Tibial nerve (tissue), 4 donors: ENCODE measurements around the gene WDR53. TPM values are rescaled to one million over a fixed set of nuclear protein-coding genes. Genes with fewer than 3 reads are reported as not detected.

Source experiments
- DNase-seq, 2 donors: peaks; one replicate each; pipeline ENCODE4 v3.0.0-alpha.2; 2019; ENCODE audit warnings: low spot score in 2 of 2
- H3K27ac ChIP-seq, 4 donors: fragments of 200-600 bp; sonication (generic) in 3 of 4; one replicate each; pipeline ENCODE4 v1.5.1; 2017 to 2019; ENCODE audit warnings: mild to moderate bottlenecking in 1 of 4
- H3K27me3 ChIP-seq, 2 donors: fragments of 200-600 bp; sonication (generic) in 1 of 2; one replicate each; pipeline versions ENCODE4 v1.5.1 to v1.6.0; 2017 to 2019
- H3K36me3 ChIP-seq, 3 donors: fragments of 200-600 bp; sonication (generic); one replicate each; pipeline ENCODE4 v1.5.1; 2018 to 2019
- H3K4me1 ChIP-seq, 4 donors: fragments of 200-600 bp; sonication (generic) in 3 of 4; one replicate each; pipeline ENCODE4 v1.5.1; 2017 to 2019
- H3K4me3 ChIP-seq, 4 donors: fragments of 200-600 bp; sonication (generic) in 3 of 4; one replicate each; pipeline ENCODE4 v1.5.1; 2017 to 2019; ENCODE audit warnings: mild to moderate bottlenecking in 1 of 4, moderate library complexity in 1 of 4
- H3K9me3 ChIP-seq, 4 donors: fragments of 200-600 bp; sonication (generic) in 3 of 4; one replicate each; pipeline ENCODE4 v1.5.1; 2017 to 2019
- EP300 ChIP-seq, 2 donors: sonication (generic); formaldehyde crosslinking; IDR thresholded peaks; one replicate each; pipeline ENCODE4 v1.6.1; 2017; ENCODE audit warnings: antibody characterized with exemption in 2 of 2, mild to moderate bottlenecking in 1 of 2
- POLR2A ChIP-seq, 2 donors: fragments of 450-650 bp; IDR thresholded peaks; one replicate each; pipeline ENCODE4 v1.6.1; 2017; ENCODE audit warnings: antibody characterized with exemption in 2 of 2, mild to moderate bottlenecking in 2 of 2, moderate library complexity in 2 of 2
- WGBS, 2 donors: methylation state at CpG; one replicate each; pipeline ENCODE4 v1.1.5; 2018; 5-methylcytosine and 5-hydroxymethylcytosine counted together
- total RNA-seq, 4 donors: library from RNA; depleted of rRNA; stranded (reverse); fragments of >200 nt; gene quantifications; one replicate each; pipeline ENCODE4 v1.1.0, GENCODE V29; 2016
- TF ChIP-seq, protein P1 (sequence below), 5 experiments: fragments of 200-600 bp in 3 of 5; fragments of 450-650 bp in 2 of 5; sonication (generic) in 3 of 5; IDR thresholded peaks; one replicate each; pipeline ENCODE4 v1.5.1; 2016 to 2019; ENCODE audit warnings: antibody characterized with exemption in 5 of 5, mild to moderate bottlenecking in 3 of 5, moderate library complexity in 2 of 5

WDR53 gene
- total RNA-seq, 4 donors from 2014 or later: 6.1 to 17.4 (median 9.1) TPM

DNA sequence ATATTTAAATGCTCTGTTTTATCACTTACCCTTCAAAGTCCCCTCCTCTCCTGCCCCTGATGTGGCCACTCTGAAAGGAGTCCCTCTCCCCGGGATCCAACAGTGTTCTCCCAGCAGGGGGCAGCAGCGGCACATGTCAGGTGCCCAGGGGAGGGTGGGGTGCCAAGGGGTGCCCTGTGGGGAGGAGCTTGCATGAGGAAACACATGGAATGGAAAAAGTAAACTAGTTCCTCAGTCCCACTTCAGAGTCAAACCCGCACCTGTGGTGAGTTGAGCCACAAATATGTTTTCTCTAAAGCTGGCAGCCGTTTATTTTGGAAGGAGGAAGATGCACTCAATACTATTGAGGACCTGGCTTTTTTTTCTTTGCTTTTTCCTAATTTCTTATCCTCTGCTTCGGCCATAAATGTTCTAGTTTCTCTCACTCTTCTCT, 41.0 kb upstream of the WDR53 start:
- DNase-seq: peak; percentile 83 to 92
- H3K27me3 ChIP-seq: no peaks in the 10 kb centered on the region
- H3K27ac ChIP-seq: peak overlapping the region in 3 of 4 donors; percentile 59 to 75 (median 60)
- WGBS, 2 donors: 16 to 18% methylated on average over 5 of the region's 5 CpGs
- H3K9me3 ChIP-seq: peaks cover 0 to 5% (median 0%) of the 10 kb centered on the region in 4 donors
- no peaks in the 10 kb centered on the region for H3K36me3 ChIP-seq
- H3K4me1 ChIP-seq: peaks cover 0 to 16% (median 4%) of the 10 kb centered on the region in 4 donors
- no peak overlapping the region for H3K4me3 ChIP-seq
- TF ChIP-seq, protein P1, sequence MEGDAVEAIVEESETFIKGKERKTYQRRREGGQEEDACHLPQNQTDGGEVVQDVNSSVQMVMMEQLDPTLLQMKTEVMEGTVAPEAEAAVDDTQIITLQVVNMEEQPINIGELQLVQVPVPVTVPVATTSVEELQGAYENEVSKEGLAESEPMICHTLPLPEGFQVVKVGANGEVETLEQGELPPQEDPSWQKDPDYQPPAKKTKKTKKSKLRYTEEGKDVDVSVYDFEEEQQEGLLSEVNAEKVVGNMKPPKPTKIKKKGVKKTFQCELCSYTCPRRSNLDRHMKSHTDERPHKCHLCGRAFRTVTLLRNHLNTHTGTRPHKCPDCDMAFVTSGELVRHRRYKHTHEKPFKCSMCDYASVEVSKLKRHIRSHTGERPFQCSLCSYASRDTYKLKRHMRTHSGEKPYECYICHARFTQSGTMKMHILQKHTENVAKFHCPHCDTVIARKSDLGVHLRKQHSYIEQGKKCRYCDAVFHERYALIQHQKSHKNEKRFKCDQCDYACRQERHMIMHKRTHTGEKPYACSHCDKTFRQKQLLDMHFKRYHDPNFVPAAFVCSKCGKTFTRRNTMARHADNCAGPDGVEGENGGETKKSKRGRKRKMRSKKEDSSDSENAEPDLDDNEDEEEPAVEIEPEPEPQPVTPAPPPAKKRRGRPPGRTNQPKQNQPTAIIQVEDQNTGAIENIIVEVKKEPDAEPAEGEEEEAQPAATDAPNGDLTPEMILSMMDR (IDR thresholded peaks at IDR 0.05): peak; percentile 76 to 94 (median 83)
- peak; percentile 11 to 71 for TF ChIP-seq EP300 (IDR thresholded peaks at IDR 0.05)
- peak in 1 of 2 donors; percentile 41 for TF ChIP-seq POLR2A (IDR thresholded peaks at IDR 0.05)

DNA sequence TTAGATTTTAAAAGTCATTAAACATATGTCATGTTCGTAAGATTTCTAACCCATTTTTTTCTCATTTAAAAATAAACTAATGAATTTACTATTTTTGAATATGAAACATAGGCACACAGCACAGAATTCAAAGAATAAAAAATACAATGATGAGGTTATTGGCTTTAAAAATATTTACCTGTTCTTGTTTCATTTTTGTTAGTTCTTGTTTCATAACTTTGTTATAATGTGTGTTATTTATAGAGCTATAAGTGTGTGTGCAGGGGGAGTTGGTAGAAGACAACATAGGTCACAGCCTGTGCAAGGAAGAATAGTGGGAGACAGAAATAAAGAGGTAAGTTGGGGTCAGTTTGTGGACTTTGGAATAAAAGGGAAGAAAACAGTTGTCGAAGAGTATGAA, 40.3 kb upstream of the WDR53 start:
- Histone ChIP-seq H3K9me3 (peaks cover 0 to 5% (median 0%) of the 10 kb centered on the region in 4 donors), H3K4me1 (peaks cover 0 to 16% (median 4%) of the 10 kb centered on the region in 4 donors), H3K27ac (peak overlapping the region in 1 of 4 donors; percentile 75), H3K36me3 (no peaks in the 10 kb centered on the region), H3K4me3 (no peak overlapping the region), H3K27me3 (no peaks in the 10 kb centered on the region)
- TF ChIP-seq, protein P1 (IDR thresholded peaks at IDR 0.05): no peak
- TF ChIP-seq POLR2A (IDR thresholded peaks at IDR 0.05) (no peak), EP300 (IDR thresholded peaks at IDR 0.05) (no peak)
- no peak for DNase-seq
- WGBS, 2 donors: 94% methylated on average over 2 of the region's 2 CpGs

DNA sequence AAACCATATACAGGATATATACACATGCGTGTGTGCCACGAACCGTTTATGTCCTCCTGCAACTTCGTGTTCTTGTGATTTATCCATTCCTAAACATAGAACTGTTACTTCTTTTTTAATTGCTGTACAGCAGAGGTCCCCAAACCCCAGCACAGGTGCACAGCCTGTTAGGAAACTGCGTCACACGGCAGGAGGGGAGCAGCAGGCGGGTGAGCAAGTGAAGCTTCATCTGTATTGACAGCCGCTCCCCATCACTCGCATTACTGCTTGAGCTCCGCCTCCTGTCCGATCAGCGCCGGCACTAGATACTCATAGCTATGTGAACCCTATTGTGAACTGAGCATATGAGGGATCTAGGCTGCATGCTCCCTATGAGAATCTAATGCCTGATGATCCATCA, 36.2 kb upstream of the WDR53 start:
- 59 to 68% methylated on average over 13 of the region's 13 CpGs for WGBS, 2 donors
- H3K4me3 ChIP-seq: no peak overlapping the region
- H3K4me1 ChIP-seq: peaks cover 0 to 3% (median 1%) of the 10 kb centered on the region in 4 donors
- no peaks in the 10 kb centered on the region for H3K27me3 ChIP-seq
- no peak for DNase-seq
- TF ChIP-seq, protein P1 (IDR thresholded peaks at IDR 0.05): no peak
- no peak for TF ChIP-seq POLR2A (IDR thresholded peaks at IDR 0.05)
- H3K27ac ChIP-seq: no peak overlapping the region
- H3K9me3 ChIP-seq: peaks cover 0 to 5% (median 0%) of the 10 kb centered on the region in 4 donors
- H3K36me3 ChIP-seq: no peaks in the 10 kb centered on the region

DNA sequence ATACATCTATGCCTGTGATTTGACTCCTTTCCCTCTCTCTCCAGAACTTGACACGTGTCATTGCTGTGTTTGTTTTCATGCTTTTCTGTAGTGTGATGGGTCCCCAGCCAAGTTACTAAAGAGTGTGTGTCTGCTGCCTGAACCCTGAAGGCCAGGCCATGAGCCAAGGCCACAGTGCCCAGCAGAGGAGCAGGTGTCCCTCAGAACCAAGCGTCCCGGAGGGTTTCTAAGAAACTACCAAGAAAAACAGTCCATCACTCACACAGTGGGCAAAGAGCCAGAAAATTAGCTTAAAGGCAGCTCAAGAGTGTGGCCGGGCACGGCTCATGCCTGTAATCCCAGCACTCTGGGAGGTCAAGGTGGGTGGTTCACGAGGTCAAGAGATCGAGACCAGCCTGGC, 35.3 kb upstream of the WDR53 start:
- Histone ChIP-seq H3K4me3 (no peak overlapping the region), H3K27ac (no peak overlapping the region), H3K36me3 (no peaks in the 10 kb centered on the region), H3K4me1 (no peaks in the 10 kb centered on the region), H3K9me3 (peaks cover 0 to under 1% (median 0%) of the 10 kb centered on the region in 4 donors), H3K27me3 (no peaks in the 10 kb centered on the region)
- TF ChIP-seq EP300 (IDR thresholded peaks at IDR 0.05) (no peak), POLR2A (IDR thresholded peaks at IDR 0.05) (no peak)
- TF ChIP-seq, protein P1 (IDR thresholded peaks at IDR 0.05): no peak
- WGBS, 2 donors: 53 to 59% methylated on average over 7 of the region's 7 CpGs
- DNase-seq: no peak

DNA sequence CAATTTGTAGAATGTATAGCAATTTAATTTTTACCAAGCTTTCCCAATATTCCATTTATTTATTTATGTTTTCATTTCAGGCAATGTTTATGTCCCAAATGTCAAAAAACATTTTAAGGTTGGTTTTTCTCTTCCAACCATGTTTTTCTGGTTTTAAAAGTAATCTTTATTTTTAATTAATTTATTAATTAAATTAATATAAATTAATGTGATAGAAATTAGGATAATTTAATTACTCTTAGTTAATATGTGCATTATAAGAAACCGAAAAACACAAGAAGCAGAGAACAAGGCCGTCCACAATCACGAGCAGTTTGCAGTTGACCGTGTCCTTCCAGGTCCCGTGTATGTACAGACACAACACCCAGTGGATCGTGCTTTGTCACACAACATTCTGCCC, 34.3 kb upstream of the WDR53 start:
- H3K4me1 ChIP-seq: no peaks in the 10 kb centered on the region
- DNase-seq: no peak
- H3K4me3 ChIP-seq: no peak overlapping the region
- no peaks in the 10 kb centered on the region for H3K27me3 ChIP-seq
- no peaks in the 10 kb centered on the region for H3K36me3 ChIP-seq
- TF ChIP-seq POLR2A (IDR thresholded peaks at IDR 0.05) (no peak), EP300 (IDR thresholded peaks at IDR 0.05) (no peak)
- TF ChIP-seq, protein P1 (IDR thresholded peaks at IDR 0.05): no peak
- no peaks in the 10 kb centered on the region for H3K9me3 ChIP-seq
- no peak overlapping the region for H3K27ac ChIP-seq
- WGBS, 2 donors: 92 to 93% methylated on average over 6 of the region's 6 CpGs
